Testis (tissue), 3 donors: ENCODE measurements around the gene SIAH1. TPM values are rescaled to one million over a fixed set of nuclear protein-coding genes. Genes with fewer than 3 reads are reported as not detected.
"Not testable (repeated sequence)": the region's sequence is repeated elsewhere in the genome, so short reads cannot be mapped to it uniquely, and the experiment has no call there.

Experiments used
- DNase-seq: peaks from one replicate; pipeline ENCODE4 v3.0.0-alpha.2; 2019
- H3K27ac ChIP-seq, 2 donors: fragments of 200-600 bp; sonication (generic); one replicate each; pipeline ENCODE4 v1.5.1; 2019
- H3K27me3 ChIP-seq: fragments of 200-600 bp; sonication (generic); one replicate; pipeline ENCODE4 v1.5.1; 2019
- H3K36me3 ChIP-seq: fragments of 200-600 bp; sonication (generic); one replicate; pipeline ENCODE4 v1.5.1; 2017; ENCODE audit warnings: low read depth; ENCODE audit errors: missing control alignments
- H3K4me1 ChIP-seq: fragments of 200-600 bp; sonication (generic); one replicate; pipeline ENCODE4 v1.5.1; 2019
- H3K4me3 ChIP-seq, 2 donors: fragments of 200-600 bp; sonication (generic); one replicate each; pipeline ENCODE4 v1.5.1; 2017 to 2019
- H3K9me3 ChIP-seq: fragments of 200-600 bp; sonication (generic); one replicate; pipeline ENCODE4 v1.5.1; 2017
- CTCF ChIP-seq, 3 experiments: fragments of 450-650 bp in 2 of 3; fragments of 200-600 bp in 1 of 3; sonication (generic) in 1 of 3; IDR thresholded peaks; one replicate each; pipeline ENCODE4 v1.5.1; 2016 to 2019; ENCODE audit warnings: antibody characterized with exemption in 3 of 3, mild to moderate bottlenecking in 2 of 3, moderate library complexity in 1 of 3
- POLR2A ChIP-seq: fragments of 450-650 bp; IDR thresholded peaks from one replicate; pipeline ENCODE4 v1.6.1; 2017; ENCODE audit warnings: antibody characterized with exemption, mild to moderate bottlenecking, moderate library complexity
- WGBS, 2 donors: methylation state at CpG; one replicate each; pipeline ENCODE4 v1.1.5; 2018; 5-methylcytosine and 5-hydroxymethylcytosine counted together
- intact Hi-C: fragments of 100-400 bp; cut with DNase I; formaldehyde crosslinking; loops from one replicate; pipeline ENCODE4 v1.15.1; 2023; ENCODE audit warnings: low total_unique reads
- polyA plus RNA-seq: library from polyadenylated mRNA; stranded (reverse); fragments of 350-450 nt; fragmentation: Illumina TruSeq; extraction: RNeasy Lipid Tissue Mini Kit (QIAGEN cat#74804); gene quantifications from one replicate; pipeline ENCODE4 v1.2.3, GENCODE V29; 2014; ENCODE audit warnings: low read depth, low replicate concordance; ENCODE audit not compliant: insufficient read depth
- total RNA-seq, 2 donors: library from RNA; depleted of rRNA; stranded (reverse); fragments of >200 nt; gene quantifications; one replicate each; pipeline ENCODE4 v1.2.3, GENCODE V29; 2016

The SIAH1 gene
- total and polyA plus RNA-seq, 3 donors from 2014 or later = 48.2 to 60.3 (median 53.7) TPM

GRCh38 chr16:48372744-48373143 is 12.5 kb downstream of the SIAH1 start:
- peaks cover 29% of the 10 kb centered on the region for H3K4me1 ChIP-seq
- intact Hi-C loops = no loop called here
- 92 to 94% methylated on average over 4 of the region's 4 CpGs for WGBS, 2 donors

GRCh38 chr16:48371393-48371780 is 13.8 kb downstream of the SIAH1 start:
- Histone ChIP-seq H3K9me3 (no peaks in the 10 kb centered on the region), H3K4me1 (peaks cover 31% of the 10 kb centered on the region), H3K27me3 (no peaks in the 10 kb centered on the region), H3K36me3 (no peaks in the 10 kb centered on the region), H3K27ac (no peak overlapping the region), H3K4me3 (no peak overlapping the region)
- no peak for TF ChIP-seq POLR2A
- no peak for TF ChIP-seq CTCF (IDR thresholded peaks at IDR 0.05)
- DNase-seq = no peak
- intact Hi-C loops = no loop called here

More at GRCh38 chr16:48372744-48373143, 12.5 kb downstream of the SIAH1 start:
- no peak for DNase-seq
- Histone ChIP-seq H3K4me3 (no peak overlapping the region), H3K27me3 (no peaks in the 10 kb centered on the region), H3K9me3 (no peaks in the 10 kb centered on the region), H3K36me3 (no peaks in the 10 kb centered on the region), H3K27ac (no peak overlapping the region)
- TF ChIP-seq CTCF (IDR thresholded peaks at IDR 0.05) (no peak), POLR2A (no peak)

- H3K27ac ChIP-seq, H3K36me3 ChIP-seq, DNase-seq, H3K4me3 ChIP-seq, intact Hi-C loops, H3K27me3 ChIP-seq, H3K9me3 ChIP-seq: not testable (repeated sequence)
- 90 to 92% methylated on average over 18 of the region's 18 CpGs for WGBS, 2 donors
- H3K4me1 ChIP-seq = peaks cover 34% of the 10 kb centered on the region
Observed at GRCh38 chr16:48370668-48371392, 14.4 kb downstream of the SIAH1 start.

GRCh38 chr16:48370229-48370628 is 15.0 kb downstream of the SIAH1 start:
- no peak for DNase-seq
- H3K4me1 ChIP-seq = peaks cover 28% of the 10 kb centered on the region
- H3K4me3 ChIP-seq = no peak overlapping the region
- TF ChIP-seq CTCF (IDR thresholded peaks at IDR 0.05) (no peak), POLR2A (no peak)
- H3K9me3 ChIP-seq = no peaks in the 10 kb centered on the region
- WGBS, 2 donors = 87 to 90% methylated on average over 8 of the region's 8 CpGs
- H3K36me3 ChIP-seq = no peaks in the 10 kb centered on the region
- H3K27ac ChIP-seq = no peak overlapping the region
- no peaks in the 10 kb centered on the region for H3K27me3 ChIP-seq
- intact Hi-C loops = no loop called here

GRCh38 chr16:48369765-48370164 is 15.4 kb downstream of the SIAH1 start:
- Histone ChIP-seq H3K36me3 (no peaks in the 10 kb centered on the region), H3K27ac (no peak overlapping the region), H3K4me3 (no peak overlapping the region), H3K9me3 (no peaks in the 10 kb centered on the region), H3K4me1 (peaks cover 23% of the 10 kb centered on the region), H3K27me3 (no peaks in the 10 kb centered on the region)
- DNase-seq = no peak
- TF ChIP-seq CTCF (IDR thresholded peaks at IDR 0.05) = no peak
- no peak for TF ChIP-seq POLR2A
- intact Hi-C loops = no loop called here
- WGBS, 2 donors = 85 to 93% methylated on average over 1 of the region's 1 CpG
